Germinal center (tissue), 1 donor: ENCODE measurements around the gene HELB.

Source experiments
- DNase-seq: peaks from one replicate; pipeline ENCODE4 v3.0.0; 2012; ENCODE audit warnings: mixed read lengths, low spot score

Gene HELB

GRCh38 chr12:66301944-66302826 lies at the start of gene HELB:
HELB (plus strand) TSS chr12:66302493; CDS start chr12:66302604, 111 bp downstream.
- peak; percentile 93 for DNase-seq

GRCh38 chr12:66252771-66253170 lies 49.5 kb upstream of the HELB start:
- no peak for DNase-seq

DNA sequence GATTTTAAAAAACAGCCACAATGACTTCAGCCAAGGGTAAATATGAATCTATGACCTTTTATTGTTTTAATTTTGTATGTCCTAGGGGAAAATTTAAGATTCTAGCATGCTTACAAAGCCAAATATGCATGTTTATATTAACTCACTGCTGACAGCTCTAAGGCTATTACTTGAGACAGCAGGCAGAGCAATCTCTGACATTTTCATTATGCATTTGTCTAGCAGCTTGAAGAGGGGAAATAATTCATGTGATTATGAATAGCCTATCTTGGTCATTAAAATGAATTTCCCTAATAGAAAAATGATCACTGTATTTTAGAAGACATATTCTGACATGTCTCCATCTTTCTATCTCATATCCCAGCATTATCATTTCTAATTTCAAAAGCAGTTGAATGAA lies 46.6 kb upstream of the HELB start:
- DNase-seq: no peak

DNA sequence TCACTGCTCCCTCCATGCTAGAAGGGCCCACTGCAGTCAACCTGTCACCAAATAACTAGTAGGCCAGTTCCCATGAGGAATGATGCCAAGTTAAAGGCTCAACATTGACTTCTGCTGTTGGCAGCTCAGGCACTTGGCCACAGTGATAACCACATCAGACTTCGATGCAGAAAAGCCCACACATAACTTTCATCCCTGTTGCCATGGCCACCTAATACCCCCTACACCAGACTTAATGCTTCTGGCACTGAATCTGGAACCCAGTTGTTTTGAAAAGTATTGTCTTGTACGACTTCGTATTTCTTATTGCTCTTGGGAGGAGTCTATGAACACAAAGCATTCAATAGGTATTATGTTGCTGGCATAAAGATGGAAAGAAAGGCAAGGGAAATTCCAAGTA lies 44.3 kb upstream of the HELB start:
- no peak for DNase-seq

DNA sequence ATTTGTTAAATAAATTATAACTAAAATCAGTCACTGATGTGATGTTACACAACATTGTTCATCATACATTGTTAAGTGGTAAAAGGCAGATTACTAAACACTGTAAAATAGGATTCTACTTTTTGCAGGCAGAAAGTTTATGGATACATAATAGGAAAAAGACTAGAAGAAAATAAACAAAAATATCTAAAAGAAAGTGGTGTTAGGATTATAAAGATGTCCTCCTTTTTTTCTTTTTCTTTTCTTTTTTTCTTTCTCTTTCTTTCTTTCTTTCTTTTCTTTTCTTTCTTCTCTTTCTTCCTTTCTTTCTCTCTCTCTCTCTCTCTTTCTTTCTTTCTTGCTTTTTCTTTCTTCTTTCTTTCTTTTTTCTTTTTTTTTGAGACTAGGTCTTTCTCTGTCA lies 39.6 kb upstream of the HELB start:
- DNase-seq: no peak

- no peak for DNase-seq
Measured at GRCh38 chr12:66268562-66268961, 33.7 kb upstream of the HELB start.

DNA sequence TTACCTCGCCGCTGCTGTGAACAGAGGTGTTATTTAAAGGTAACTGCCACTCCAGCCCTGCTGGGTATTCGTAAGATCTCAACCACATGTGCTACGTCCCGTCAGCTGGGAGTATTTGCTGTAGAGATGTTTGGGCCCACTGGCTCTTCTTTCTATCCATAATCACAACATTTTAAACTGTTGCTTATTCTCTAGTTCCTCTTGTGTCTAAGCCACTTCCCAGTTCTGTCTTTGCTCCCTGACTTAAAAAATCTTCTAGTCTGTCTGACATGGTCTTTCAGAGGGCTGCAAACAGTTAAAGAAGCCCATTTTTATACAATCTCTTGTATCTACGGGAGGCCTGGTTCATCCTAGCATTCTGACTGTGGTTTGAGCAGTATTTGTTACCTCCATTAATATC lies 33.2 kb upstream of the HELB start:
- no peak for DNase-seq

GRCh38 chr12:66269757-66270383 lies 32.4 kb upstream of the HELB start:
- peak; percentile 27 for DNase-seq

DNA sequence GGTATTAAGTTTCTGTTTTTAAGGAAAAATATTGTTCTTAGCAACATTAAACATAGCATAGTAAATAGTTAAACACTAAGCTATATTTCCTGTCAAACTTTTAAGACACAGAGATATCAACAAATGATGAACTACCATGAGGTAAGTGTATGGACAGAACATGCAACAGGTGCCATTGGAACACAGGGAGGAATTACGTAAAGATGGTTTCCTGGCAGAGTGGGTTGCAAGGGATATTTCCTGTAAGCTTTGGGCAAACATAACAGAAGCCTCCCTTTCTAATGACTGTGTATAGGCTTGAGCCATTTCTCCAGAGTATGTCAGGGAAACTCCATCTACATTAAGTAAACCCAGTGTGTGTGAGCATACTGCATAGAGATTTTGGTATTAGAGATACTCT lies 31.7 kb upstream of the HELB start:
- DNase-seq: no peak

DNA sequence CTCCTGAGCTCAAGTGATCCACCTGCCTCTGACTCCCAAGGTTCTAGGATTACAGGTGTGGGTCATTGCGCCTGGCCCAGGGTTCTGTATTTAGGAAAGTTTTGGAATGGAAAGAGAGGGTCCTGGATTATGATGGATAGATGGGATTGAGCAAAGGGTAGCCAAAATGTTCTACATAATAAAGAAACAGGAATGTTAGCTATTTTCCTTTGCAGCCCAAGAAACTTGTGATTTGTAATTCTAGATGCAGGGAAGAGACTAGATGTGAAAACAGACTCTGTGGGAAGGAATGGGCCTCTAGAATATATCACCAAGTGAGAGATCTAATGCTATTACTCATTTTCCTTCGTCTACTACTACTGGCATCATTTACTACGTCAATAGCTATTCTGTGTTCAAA lies 29.6 kb upstream of the HELB start:
- DNase-seq: no peak

DNA sequence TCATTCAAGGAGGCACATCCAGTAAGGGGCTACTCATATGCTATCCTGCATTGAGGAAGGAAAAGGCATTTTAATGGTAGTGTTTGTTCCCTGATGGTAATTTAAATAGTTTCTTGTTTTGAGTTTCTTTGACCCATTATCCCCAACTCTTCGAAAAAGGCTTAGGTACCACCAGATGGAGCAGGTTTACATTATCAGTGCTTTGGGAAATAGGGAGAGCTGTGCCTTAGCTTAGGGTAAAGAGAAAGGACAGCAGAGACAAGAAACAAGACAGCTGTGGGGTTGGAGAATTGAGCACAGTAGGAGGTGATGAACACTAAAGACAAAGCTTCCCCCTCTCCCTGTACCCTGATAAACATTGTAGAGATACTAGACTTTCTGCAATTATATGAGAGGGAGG lies 29.1 kb upstream of the HELB start:
- no peak for DNase-seq

- DNase-seq: no peak
Measured at GRCh38 chr12:66275040-66275439, 27.3 kb upstream of the HELB start.

GRCh38 chr12:66279123-66279712 lies 23.1 kb upstream of the HELB start:
- no peak for DNase-seq

DNA sequence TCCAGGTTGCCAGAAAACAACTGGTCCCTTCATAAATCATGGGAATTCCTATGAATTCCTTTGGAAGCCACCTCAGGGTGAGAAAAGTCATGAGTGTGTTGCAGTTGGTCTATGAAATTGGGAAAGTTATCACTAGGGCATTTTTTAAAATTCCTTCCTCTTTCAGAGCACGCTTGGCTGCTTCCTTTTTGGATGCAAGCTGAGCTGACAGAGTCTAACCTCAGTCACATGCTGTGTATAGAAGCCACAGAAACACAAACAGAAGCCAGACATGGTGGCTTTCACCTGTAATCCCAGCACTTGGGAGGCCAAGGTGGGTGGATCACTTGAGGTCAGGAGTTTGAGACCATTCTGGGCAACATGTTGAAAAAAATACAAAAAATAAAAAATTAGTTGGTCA lies 21.7 kb upstream of the HELB start:
- no peak for DNase-seq

DNA sequence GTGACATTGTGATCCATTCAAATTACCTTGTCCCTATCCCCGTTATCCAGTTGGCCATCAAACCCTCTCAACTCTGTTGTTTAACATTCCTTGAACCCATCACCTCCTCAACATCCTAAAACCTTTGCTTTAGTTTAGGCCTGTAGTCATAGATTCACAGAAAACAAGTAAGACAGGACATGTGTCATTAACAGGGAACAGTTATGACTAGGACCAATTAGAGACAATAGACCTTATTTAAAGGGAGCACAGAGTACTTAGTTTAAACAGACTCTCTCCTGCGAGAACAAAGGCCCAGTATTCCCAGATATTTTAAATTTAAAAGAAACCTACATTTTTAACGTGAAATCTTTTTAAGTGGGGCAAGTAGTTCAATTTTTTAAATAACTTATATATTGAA lies 20.0 kb upstream of the HELB start:
- DNase-seq: no peak

GRCh38 chr12:66287275-66287674 lies 15.0 kb upstream of the HELB start:
- no peak for DNase-seq

- no peak for DNase-seq
Measured at GRCh38 chr12:66288121-66288520, 14.2 kb upstream of the HELB start.

DNA sequence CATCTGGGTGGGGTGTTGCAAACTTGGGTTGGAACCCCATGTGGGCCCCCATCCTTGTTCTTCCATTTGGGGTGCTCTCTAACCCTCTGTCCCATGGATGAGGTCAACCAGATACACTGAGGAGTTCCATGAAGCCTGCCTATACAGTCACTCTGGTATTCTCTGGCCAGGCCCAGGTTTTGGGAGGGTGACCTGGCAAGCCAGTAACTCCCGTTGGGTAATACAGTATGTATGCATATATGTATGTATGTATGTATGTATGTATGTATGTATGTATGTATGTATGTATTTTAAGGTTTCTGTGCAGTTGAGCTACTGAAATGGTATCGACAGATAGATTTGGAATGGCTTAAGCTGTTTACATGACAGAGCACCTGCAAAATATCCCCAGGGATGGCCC lies 12.8 kb upstream of the HELB start:
- DNase-seq: no peak

DNA sequence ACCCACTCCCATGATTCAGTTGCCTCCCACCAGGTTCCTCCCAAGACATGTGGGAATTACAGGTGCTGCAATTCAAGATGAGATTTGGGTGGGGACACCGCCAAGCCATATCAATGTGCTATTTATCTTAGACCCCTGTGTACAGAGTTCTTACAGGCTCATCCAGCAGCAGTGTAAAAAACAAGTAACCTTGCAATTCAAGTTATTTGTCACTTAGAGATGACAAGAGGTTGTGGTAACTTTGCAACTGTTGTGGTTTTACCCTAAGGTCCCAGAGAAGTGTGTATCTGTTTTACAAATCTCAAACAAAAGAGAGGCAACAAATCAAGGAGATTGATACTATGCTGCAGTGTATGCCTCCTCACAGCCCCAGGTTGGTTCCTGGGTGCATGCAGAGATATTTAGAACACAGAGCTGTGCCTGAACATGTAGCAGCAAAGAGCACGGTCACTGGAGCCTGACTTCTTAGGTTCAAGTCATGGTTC lies 11.5 kb upstream of the HELB start:
- DNase-seq: no peak

DNA sequence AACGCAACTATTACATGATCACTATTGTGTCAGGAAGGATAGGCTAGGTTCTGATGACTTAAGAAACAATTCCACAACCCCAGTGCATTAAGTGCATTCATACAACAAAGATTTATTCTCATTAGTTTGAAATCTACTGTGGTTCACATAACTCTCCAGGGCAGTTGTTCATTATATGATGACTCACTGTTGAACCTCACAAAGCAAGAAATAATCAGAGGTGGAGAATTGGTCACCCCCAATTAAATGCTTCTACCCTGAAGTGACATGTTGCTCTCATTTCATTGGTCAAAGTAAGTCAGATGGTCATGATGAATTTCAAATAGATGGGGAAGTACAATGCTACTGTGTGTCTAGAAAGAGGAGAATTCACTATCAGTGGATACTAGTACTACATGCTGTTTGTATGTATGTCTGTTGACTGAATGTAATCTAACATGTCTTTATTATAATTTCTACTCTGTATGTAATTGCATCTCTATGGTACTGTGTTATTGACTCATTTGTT lies 6.1 kb upstream of the HELB start:
- no peak for DNase-seq

DNA sequence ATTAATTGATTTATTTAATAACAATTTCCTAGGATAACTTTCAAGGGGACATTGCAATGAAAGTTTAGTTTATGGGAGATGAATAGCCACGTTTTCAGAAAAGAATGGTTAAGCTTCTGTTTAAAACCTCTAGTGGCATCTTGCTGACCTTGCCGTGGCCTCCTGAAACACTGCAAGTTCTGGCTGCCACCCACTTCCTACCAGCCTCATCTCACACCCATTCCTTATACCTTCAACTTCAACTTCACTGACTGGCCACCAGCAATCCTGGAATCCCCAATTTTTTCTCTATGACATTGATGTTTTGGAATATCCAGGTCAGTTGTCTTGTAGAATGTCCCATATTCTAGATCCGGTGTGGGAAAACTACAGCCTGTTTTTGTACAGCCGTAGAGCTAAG lies 5.2 kb upstream of the HELB start:
- DNase-seq: no peak

- no peak for DNase-seq
Measured at GRCh38 chr12:66297923-66298322, 4.4 kb upstream of the HELB start.

DNA sequence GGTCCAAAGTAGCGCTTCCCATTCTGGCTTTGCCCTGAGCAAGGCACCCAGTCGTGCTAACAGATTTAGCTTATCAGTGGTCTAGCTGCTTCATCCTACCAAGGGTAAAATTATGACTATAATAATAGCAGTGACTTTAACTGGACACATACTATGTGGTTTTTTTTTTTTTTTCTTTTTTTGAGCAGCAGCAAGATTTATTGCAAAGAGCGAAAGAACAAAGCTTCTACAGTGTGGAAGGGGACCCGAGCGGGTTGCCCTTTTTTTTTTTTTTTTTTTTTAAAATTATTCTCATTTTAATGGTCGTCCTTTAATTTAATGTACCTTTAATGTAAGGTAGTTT lies 505 bp downstream of the HELB start:
- DNase-seq: no peak
